GM12878 (cell line): Measurements from ENCODE around the gene ALG6. TPM values are rescaled to one million over a fixed set of nuclear protein-coding genes. Genes with fewer than 3 reads are reported as not detected.

ENCODE experiments used
- ATAC-seq: fragments of 200-7000 bp; cut with Tn5 transposase; 3 replicates; pipeline ENCODE4 v1.9.1; 2020; ENCODE audit warnings: mild to moderate bottlenecking, moderate library complexity
- BruUV-seq: library from RNA; stranded (reverse); fragments of 400-500 nt; replicated peaks from 2 replicates; lab custom pipeline; 2021; lab: Mats Ljungman, UMichigan
- CTCF ChIA-PET: fragments of 300-600 bp; sonication (Branson Sonifier 250); formaldehyde crosslinking; extraction: SDS; loops from one replicate; lab custom pipeline; 2021; ENCODE audit warnings: inconsistent platforms; lab: Yijun Ruan, JAX
- POLR2A ChIA-PET: fragments of 350-600 bp; formaldehyde crosslinking; extraction: SDS; loops from one replicate; lab custom pipeline; 2021; ENCODE audit warnings: inconsistent platforms; lab: Charles Lee
- RAD21 ChIA-PET: fragments of 300-600 bp; sonication (Branson Sonifier 250); formaldehyde crosslinking; loops from one replicate; lab custom pipeline; 2023; ENCODE audit warnings: antibody characterized with exemption; ENCODE audit not compliant: unreplicated experiment; lab: Charles Lee
- SMC1A ChIA-PET: fragments of 300-600 bp; sonication (Branson Sonifier 250); formaldehyde crosslinking; loops from one replicate; lab custom pipeline; 2023; ENCODE audit not compliant: unreplicated experiment, uncharacterized antibody; lab: Charles Lee
- DNase-seq: peaks from one replicate; pipeline ENCODE4 v3.0.0-alpha.2; 2011; ENCODE audit warnings: low read depth, low spot score
- FAIRE-seq: peaks from 3 replicates; lab custom pipeline; 2011; peaks lifted over from hg19 to GRCh38; lab: Jason Lieb, UNC
- H2AFZ ChIP-seq: 2 replicates; pipeline ENCODE4 v1.6.0; 2011; ENCODE audit warnings: low read depth, low read length, control low read depth; ENCODE audit not compliant: control insufficient read depth
- H3K27ac ChIP-seq: 2 replicates; pipeline ENCODE4 v1.5.1; 2011; ENCODE audit warnings: control low read depth; ENCODE audit not compliant: control insufficient read depth, insufficient read depth
- H3K27me3 ChIP-seq, 2 experiments: replicated peaks in 1 of 2; 2 replicates each; pipeline versions ENCODE4 v1.6.0 to v1.6.1; 2011; ENCODE audit warnings: low read length in 1 of 2; ENCODE audit not compliant: control insufficient read depth in 2 of 2, insufficient read depth in 2 of 2
- H3K36me3 ChIP-seq, 2 experiments: 2 replicates each; pipeline ENCODE4 v1.5.1; 2011; ENCODE audit warnings: low read length in 1 of 2; ENCODE audit not compliant: control insufficient read depth in 2 of 2, insufficient read depth in 2 of 2
- H3K4me1 ChIP-seq: 2 replicates; pipeline ENCODE4 v1.6.1; 2011; ENCODE audit warnings: mild to moderate bottlenecking, low read length, moderate library complexity, mixed read lengths; ENCODE audit not compliant: control insufficient read depth, insufficient read depth
- H3K4me2 ChIP-seq: 2 replicates; pipeline ENCODE4 v1.6.0; 2011; ENCODE audit warnings: control low read depth; ENCODE audit not compliant: control insufficient read depth, insufficient read depth
- H3K4me3 ChIP-seq: fragments of 200-600 bp; sonication (generic); 2 replicates; pipeline ENCODE4 v1.5.1; 2016
- H3K79me2 ChIP-seq: 2 replicates; pipeline ENCODE4 v1.6.0; 2011; ENCODE audit warnings: low read length; ENCODE audit not compliant: control insufficient read depth, insufficient read depth
- H3K9ac ChIP-seq: 2 replicates; pipeline ENCODE4 v1.8.0; 2011; ENCODE audit warnings: low read length, control low read depth, mixed read lengths; ENCODE audit not compliant: control insufficient read depth, insufficient read depth
- H3K9me3 ChIP-seq: replicated peaks from 3 replicates; pipeline ENCODE4 v1.5.1; 2011; ENCODE audit warnings: mild to moderate bottlenecking, low read length; ENCODE audit not compliant: control insufficient read depth, insufficient read depth
- H4K20me1 ChIP-seq: 2 replicates; pipeline ENCODE4 v1.6.0; 2011; ENCODE audit not compliant: control insufficient read depth, insufficient read depth
- BRCA1 ChIP-seq: IDR thresholded peaks from 2 replicates; pipeline ENCODE4 v1.6.1; 2011; ENCODE audit warnings: low read depth, low read length, improper control_type of control experiment
- EGR1 ChIP-seq, 2 experiments: IDR thresholded peaks; 1 replicate in 1 of 2; 2 replicates in 1 of 2; pipeline ENCODE4 v1.6.1; 2011 to 2012; ENCODE audit warnings: low read depth in 2 of 2, low read length in 2 of 2, borderline replicate concordance in 1 of 2, mild to moderate bottlenecking in 1 of 2, moderate library complexity in 1 of 2
- JUNB ChIP-seq: IDR thresholded peaks from 2 replicates; pipeline ENCODE4 v1.6.1; 2016; ENCODE audit warnings: antibody characterized with exemption, mild to moderate bottlenecking
- KDM1A ChIP-seq: fragments of 200-600 bp; sonication (generic); IDR thresholded peaks from 2 replicates; pipeline ENCODE4 v1.6.1; 2016; ENCODE audit warnings: borderline replicate concordance
- NBN ChIP-seq: fragments of 450-650 bp; IDR thresholded peaks from 2 replicates; pipeline ENCODE4 v1.6.1; 2016
- SMAD1 ChIP-seq: fragments of 450-650 bp; IDR thresholded peaks from 2 replicates; pipeline ENCODE4 v1.6.1; 2018; ENCODE audit warnings: mild to moderate bottlenecking, low read depth; ENCODE audit not compliant: partially characterized antibody
- SREBF2 ChIP-seq: IDR thresholded peaks from 2 replicates; pipeline ENCODE4 v1.6.1; 2012; ENCODE audit warnings: mild to moderate bottlenecking, low read length
- STAT1 ChIP-seq: fragments of 450-650 bp; conservative IDR thresholded peaks from 2 replicates; pipeline ENCODE4 v1.6.1; 2014; ENCODE audit warnings: antibody characterized with exemption, mild to moderate bottlenecking
- TAF1 ChIP-seq: IDR thresholded peaks from 2 replicates; pipeline ENCODE4 v1.6.1; 2011; ENCODE audit warnings: mild to moderate bottlenecking, low read depth, low read length, borderline replicate concordance
- in situ Hi-C: fragments of 300-500 bp; cut with MboI; formaldehyde crosslinking; loops from 9 replicates; pipeline ENCODE4 v1.14.3; 2018; ENCODE audit warnings: mixed read lengths
- intact Hi-C: fragments of 100-400 bp; cut with micrococcal nuclease; formaldehyde crosslinking; loops from one replicate; pipeline ENCODE4 v1.14.2; 2022; ENCODE audit not compliant: unreplicated experiment
- polyA plus RNA-seq, 11 experiments: library from polyadenylated mRNA; depleted of rRNA in 4 of 11; unstranded in 6 of 11; stranded (reverse) in 5 of 11; fragments of >200 nt; fragmentation: Nextera tagmentation in 4 of 11; fragmentation: Illumina TruSeq in 1 of 11; extraction: Ambion mirVana in 4 of 11; extraction: Trizol in 1 of 11; gene quantifications; 1 replicate in 1 of 11; 2 replicates in 10 of 11; pipeline versions ENCODE4 v1.2.1 to v1.2.3, GENCODE V29; 2011 to 2016; ENCODE audit warnings: inconsistent platforms in 2 of 11, missing spikeins in 2 of 11, low read depth in 1 of 11
- total RNA-seq, 4 experiments: library from RNA; depleted of rRNA in 3 of 4; stranded (reverse); fragments of >200 nt in 3 of 4; fragmentation: Illumina TruSeq in 1 of 4; extraction: Trizol in 1 of 4; gene quantifications; 2 replicates each; pipeline versions ENCODE4 v1.2.1 to v1.2.3, GENCODE V29; 2013 to 2021
- TF ChIP-seq, protein P1 (sequence below): fragments of 150-350 bp; IDR thresholded peaks from 2 replicates; pipeline ENCODE4 v1.6.1; 2016; ENCODE audit warnings: low read depth, low read length
- TF ChIP-seq, protein P2 (sequence below): IDR thresholded peaks from 2 replicates; pipeline ENCODE4 v1.6.1; 2012; ENCODE audit warnings: mild to moderate bottlenecking, low read depth, low read length
- TF ChIP-seq, protein P3 (sequence below): IDR thresholded peaks from 2 replicates; pipeline ENCODE4 v1.6.1; 2012; ENCODE audit warnings: low read depth, low read length, improper control_type of control experiment
- TF ChIP-seq, protein P4 (sequence below): fragments of 450-650 bp; IDR thresholded peaks from 2 replicates; pipeline ENCODE4 v1.6.1; 2017; ENCODE audit warnings: mild to moderate bottlenecking, moderate library complexity

ALG6 gene
- total and polyA plus RNA-seq, 10 of the 15 experiments (the other 5 are each of a cell fraction or from before 2014, with no cell fraction given): 13.8 to 28.5 (median 17.1) TPM

DNA sequence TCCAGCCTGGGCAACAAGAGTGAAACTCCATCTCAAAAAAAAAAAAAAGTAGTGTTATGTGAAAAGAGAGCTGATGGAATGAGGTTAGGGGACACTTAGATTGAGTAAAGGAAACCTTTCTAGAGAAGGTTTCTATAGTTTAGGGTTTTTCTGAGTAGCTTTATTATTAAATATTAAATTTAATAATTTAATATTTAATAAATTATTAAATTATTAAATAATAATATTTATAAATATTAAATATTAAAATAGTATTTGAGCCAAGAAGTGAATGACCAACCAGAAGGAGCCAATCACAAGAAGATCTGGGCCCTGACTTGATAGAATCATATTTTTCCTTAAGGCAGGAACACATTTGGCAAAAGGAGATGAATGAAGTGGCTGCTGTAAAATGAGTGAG lies 50.7 kb downstream of the ALG6 start:
- SMC1A ChIA-PET: no interaction called here
- ATAC-seq (no peak), FAIRE-seq (no peak), DNase-seq (no peak)
- CTCF ChIA-PET: interaction anchor here (0.6 to 1.3 kb wide), 3 partner anchors 18 to 24 kb away, joined by 3 read pairs; no protein-coding TSS in a partner anchor
- Histone ChIP-seq H3K9me3 (no peaks in the 10 kb centered on the region), H2AFZ (no peak overlapping the region), H4K20me1 (no peaks in the 10 kb centered on the region), H3K4me3 (no peak overlapping the region), H3K9ac (no peak overlapping the region), H3K27me3 (no peaks in the 10 kb centered on the region), H3K4me2 (no peak overlapping the region), H3K36me3 (no peaks in the 10 kb centered on the region; a peak in 1 of 4 replicates), H3K4me1 (no peaks in the 10 kb centered on the region), H3K27ac (no peak overlapping the region), H3K79me2 (no peaks in the 10 kb centered on the region)
- RAD21 ChIA-PET: no interaction called here
- intact Hi-C loops: no loop called here
- BruUV-seq: no TSS peak
- POLR2A ChIA-PET: no interaction called here
- in situ Hi-C loops: no loop called here
- TF ChIP-seq EGR1 (IDR thresholded peaks at IDR 0.05; ENCODE audit: borderline replicate concordance in 1 of 2, low read depth in 2 of 2, low read length in 2 of 2) (no peak), TAF1 (no peak), NBN (no peak), JUNB (no peak), KDM1A (no peak), STAT1 (no peak), SREBF2 (no peak), BRCA1 (no peak), SMAD1 (no peak)
- TF ChIP-seq, protein P1, sequence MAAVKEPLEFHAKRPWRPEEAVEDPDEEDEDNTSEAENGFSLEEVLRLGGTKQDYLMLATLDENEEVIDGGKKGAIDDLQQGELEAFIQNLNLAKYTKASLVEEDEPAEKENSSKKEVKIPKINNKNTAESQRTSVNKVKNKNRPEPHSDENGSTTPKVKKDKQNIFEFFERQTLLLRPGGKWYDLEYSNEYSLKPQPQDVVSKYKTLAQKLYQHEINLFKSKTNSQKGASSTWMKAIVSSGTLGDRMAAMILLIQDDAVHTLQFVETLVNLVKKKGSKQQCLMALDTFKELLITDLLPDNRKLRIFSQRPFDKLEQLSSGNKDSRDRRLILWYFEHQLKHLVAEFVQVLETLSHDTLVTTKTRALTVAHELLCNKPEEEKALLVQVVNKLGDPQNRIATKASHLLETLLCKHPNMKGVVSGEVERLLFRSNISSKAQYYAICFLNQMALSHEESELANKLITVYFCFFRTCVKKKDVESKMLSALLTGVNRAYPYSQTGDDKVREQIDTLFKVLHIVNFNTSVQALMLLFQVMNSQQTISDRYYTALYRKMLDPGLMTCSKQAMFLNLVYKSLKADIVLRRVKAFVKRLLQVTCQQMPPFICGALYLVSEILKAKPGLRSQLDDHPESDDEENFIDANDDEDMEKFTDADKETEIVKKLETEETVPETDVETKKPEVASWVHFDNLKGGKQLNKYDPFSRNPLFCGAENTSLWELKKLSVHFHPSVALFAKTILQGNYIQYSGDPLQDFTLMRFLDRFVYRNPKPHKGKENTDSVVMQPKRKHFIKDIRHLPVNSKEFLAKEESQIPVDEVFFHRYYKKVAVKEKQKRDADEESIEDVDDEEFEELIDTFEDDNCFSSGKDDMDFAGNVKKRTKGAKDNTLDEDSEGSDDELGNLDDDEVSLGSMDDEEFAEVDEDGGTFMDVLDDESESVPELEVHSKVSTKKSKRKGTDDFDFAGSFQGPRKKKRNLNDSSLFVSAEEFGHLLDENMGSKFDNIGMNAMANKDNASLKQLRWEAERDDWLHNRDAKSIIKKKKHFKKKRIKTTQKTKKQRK: no peak
- TF ChIP-seq, protein P2, sequence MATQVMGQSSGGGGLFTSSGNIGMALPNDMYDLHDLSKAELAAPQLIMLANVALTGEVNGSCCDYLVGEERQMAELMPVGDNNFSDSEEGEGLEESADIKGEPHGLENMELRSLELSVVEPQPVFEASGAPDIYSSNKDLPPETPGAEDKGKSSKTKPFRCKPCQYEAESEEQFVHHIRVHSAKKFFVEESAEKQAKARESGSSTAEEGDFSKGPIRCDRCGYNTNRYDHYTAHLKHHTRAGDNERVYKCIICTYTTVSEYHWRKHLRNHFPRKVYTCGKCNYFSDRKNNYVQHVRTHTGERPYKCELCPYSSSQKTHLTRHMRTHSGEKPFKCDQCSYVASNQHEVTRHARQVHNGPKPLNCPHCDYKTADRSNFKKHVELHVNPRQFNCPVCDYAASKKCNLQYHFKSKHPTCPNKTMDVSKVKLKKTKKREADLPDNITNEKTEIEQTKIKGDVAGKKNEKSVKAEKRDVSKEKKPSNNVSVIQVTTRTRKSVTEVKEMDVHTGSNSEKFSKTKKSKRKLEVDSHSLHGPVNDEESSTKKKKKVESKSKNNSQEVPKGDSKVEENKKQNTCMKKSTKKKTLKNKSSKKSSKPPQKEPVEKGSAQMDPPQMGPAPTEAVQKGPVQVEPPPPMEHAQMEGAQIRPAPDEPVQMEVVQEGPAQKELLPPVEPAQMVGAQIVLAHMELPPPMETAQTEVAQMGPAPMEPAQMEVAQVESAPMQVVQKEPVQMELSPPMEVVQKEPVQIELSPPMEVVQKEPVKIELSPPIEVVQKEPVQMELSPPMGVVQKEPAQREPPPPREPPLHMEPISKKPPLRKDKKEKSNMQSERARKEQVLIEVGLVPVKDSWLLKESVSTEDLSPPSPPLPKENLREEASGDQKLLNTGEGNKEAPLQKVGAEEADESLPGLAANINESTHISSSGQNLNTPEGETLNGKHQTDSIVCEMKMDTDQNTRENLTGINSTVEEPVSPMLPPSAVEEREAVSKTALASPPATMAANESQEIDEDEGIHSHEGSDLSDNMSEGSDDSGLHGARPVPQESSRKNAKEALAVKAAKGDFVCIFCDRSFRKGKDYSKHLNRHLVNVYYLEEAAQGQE: no peak
- TF ChIP-seq, protein P3, sequence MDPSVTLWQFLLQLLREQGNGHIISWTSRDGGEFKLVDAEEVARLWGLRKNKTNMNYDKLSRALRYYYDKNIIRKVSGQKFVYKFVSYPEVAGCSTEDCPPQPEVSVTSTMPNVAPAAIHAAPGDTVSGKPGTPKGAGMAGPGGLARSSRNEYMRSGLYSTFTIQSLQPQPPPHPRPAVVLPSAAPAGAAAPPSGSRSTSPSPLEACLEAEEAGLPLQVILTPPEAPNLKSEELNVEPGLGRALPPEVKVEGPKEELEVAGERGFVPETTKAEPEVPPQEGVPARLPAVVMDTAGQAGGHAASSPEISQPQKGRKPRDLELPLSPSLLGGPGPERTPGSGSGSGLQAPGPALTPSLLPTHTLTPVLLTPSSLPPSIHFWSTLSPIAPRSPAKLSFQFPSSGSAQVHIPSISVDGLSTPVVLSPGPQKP: no peak
- TF ChIP-seq, protein P4, sequence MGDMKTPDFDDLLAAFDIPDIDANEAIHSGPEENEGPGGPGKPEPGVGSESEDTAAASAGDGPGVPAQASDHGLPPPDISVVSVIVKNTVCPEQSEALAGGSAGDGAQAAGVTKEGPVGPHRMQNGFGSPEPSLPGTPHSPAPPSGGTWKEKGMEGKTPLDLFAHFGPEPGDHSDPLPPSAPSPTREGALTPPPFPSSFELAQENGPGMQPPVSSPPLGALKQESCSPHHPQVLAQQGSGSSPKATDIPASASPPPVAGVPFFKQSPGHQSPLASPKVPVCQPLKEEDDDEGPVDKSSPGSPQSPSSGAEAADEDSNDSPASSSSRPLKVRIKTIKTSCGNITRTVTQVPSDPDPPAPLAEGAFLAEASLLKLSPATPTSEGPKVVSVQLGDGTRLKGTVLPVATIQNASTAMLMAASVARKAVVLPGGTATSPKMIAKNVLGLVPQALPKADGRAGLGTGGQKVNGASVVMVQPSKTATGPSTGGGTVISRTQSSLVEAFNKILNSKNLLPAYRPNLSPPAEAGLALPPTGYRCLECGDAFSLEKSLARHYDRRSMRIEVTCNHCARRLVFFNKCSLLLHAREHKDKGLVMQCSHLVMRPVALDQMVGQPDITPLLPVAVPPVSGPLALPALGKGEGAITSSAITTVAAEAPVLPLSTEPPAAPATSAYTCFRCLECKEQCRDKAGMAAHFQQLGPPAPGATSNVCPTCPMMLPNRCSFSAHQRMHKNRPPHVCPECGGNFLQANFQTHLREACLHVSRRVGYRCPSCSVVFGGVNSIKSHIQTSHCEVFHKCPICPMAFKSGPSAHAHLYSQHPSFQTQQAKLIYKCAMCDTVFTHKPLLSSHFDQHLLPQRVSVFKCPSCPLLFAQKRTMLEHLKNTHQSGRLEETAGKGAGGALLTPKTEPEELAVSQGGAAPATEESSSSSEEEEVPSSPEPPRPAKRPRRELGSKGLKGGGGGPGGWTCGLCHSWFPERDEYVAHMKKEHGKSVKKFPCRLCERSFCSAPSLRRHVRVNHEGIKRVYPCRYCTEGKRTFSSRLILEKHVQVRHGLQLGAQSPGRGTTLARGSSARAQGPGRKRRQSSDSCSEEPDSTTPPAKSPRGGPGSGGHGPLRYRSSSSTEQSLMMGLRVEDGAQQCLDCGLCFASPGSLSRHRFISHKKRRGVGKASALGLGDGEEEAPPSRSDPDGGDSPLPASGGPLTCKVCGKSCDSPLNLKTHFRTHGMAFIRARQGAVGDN: no peak
